Tibial nerve (tissue), 4 donors: ENCODE measurements around the gene XRN2.

Experiments
- CTCF ChIP-seq, 5 experiments: fragments of 200-600 bp in 3 of 5; fragments of 450-650 bp in 2 of 5; sonication (generic) in 3 of 5; IDR thresholded peaks; one replicate each; pipeline ENCODE4 v1.5.1; 2016 to 2019; ENCODE audit warnings: antibody characterized with exemption in 5 of 5, mild to moderate bottlenecking in 3 of 5, moderate library complexity in 2 of 5
- EP300 ChIP-seq, 2 donors: sonication (generic); formaldehyde crosslinking; IDR thresholded peaks; one replicate each; pipeline ENCODE4 v1.6.1; 2017; ENCODE audit warnings: antibody characterized with exemption in 2 of 2, mild to moderate bottlenecking in 1 of 2

- TF ChIP-seq CTCF (IDR thresholded peaks at IDR 0.05) (no peak), EP300 (IDR thresholded peaks at IDR 0.05) (no peak)
Observed at GRCh38 chr20:21388566-21388965, 85.4 kb downstream of the XRN2 start.
